Putamen (tissue), 1 donor: ENCODE measurements around the gene CARD8.

Experiments used
- DNase-seq: peaks from one replicate; pipeline ENCODE4 v3.0.0-alpha.2; 2016; ENCODE audit warnings: low spot score

The CARD8 gene

DNA sequence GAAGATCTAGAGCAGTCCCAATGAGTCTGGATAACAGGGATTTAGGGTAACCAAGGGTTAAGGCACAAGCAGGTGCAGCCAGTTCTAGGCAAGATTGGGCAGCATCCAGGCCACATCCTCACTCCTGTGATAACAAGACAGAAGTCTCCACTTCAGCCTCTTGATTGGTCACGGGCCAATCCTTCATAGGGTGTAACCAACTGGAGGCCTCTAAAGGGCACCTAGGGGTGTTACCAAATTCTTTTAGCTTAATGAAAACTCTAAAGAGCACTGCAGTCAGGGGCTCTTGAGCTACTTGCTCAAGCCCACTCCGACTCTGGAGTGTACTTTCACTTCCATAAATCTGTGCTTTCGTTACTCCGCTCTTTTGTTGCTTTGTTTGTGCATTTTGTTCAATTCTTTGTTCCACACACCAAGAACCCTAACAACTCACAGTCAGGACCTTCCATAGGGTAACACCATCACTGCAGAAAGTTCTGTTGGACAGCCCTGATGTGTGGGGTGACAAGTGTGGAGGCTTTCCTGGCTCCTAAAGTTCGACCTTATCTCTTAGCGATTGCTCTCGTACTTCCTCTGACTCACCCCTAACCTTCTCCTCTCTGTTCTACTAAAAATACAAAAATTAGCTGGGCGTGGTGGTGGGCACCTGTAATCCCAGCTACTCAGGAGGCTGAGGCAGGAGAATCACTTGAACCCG lies 49.2 kb downstream of the CARD8 start:
- no peak for DNase-seq

DNA sequence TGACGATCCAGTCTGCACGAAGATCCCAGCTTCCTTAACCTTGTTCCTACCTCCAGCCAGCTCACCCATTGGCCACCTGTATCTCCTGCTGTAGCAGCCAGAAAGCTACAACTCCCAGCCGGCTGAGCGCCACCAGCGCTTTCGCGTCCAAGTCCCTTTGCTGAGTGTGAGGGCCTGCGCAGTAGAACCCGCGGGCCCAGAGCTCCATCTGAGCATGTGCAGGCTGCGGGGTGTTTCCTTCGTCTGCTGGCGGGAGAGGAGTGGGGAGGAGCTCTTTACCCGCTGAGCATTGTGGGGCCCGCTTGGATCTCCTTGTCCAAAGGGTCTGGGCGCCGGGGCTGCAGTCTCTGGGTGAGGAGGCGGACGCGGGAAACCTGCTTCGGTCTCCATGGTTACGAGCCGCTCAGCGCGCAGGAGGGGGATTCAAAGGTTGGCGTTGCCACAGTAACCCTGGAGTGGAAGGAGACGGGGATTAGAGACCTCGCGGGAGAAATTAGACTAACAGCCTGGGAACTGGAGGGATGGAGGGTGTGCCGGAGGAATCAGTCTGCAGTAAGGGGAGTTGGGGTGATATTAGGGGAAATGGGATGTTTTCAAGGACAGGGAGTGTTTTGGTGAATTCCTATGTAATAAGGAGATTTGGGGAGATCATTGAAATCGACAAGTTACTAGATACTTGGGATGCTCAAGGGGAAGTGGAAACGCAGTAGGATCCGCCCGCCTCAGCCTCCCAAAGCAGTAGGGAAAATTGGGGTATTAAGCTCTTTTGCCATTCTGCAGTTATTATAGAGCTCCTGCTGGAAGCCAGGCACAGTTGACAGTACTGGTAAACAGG lies 51.7 kb downstream of the CARD8 start:
- DNase-seq, result peak; percentile 97

DNA sequence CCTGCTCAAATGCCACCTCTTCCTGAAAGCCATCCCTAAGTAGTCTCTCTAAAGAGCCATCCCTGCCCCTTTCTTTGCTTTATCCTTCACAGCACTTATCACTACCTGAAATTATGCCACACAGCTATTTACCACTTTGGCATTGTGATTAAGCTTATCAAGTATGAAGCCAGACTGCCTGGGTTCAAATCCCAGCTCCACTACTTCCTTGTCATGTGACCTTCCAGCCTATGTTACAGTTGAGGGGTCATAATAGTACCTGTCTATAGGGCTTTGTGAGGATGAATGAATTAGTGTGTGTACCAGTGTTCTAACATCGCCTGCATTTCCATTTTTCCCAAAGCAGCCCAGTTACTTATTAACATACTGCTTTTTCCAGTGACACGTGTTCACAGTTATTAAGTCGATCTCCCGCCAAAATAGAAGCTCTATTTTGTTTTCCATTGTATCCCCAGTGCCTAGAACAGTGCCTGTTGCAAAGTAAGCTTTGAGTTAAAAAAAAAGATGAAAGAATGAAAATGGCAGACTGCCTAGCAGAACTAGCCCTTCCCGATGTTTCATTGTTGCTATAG lies 52.4 kb downstream of the CARD8 start:
- no peak for DNase-seq

DNA sequence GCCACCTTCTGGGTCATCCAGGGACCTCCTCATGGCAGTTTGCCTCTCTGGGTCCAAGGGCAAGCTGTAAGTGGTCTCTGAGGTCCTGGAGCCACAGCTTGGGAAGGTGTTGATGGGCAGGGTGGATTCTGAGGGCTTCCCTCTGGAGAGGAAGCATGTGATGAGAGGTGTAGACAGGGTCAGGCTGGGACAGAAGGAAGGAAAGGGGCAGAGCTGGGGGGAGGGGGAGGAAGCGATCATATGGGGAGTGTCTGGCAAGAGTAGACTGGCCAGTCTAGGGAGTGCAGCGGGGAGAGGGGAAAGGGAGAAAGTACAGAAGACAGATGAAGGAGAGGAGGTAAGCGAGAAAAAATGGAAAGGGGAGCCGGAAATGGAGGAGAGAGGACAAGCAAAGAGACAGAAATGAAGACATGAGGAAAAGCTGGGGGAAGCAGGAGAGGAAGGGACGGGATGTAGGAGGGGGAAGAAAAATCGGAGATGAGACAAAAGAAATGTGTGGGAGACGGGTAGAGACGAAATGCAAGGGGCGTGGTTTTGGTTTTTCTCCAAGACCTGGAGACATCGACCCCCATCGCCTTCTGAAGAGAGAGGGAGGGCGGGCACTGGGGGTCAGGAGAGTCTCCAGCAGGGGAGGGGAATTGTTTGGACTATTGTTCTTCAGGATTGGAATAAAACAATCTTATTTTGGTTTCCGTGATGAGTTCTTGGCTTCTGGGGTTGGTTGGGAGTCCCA lies 58.6 kb downstream of the CARD8 start:
- DNase-seq, result no peak

DNA sequence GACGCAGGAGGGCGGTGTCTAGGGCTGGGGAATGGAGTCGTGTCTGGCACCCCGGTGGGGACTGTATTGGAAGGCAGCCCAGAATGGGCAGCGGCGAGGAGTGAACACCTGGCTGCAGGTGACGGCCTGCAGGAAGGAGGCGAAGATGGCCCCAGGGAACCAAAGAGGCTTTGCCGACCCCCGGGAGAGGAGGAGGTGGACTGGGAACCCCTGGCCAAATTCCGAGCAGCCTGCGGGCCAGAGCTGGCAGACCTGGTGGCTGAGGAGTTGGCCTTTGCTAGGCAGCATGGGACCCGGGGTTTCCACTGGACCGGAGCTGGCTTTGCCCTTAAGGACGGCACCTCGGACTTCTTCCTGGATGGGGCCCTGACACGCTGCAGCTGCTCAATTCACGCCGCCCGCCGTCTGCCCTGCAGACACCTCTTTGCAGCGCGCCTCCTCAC lies 59.4 kb downstream of the CARD8 start:
- DNase-seq, result no peak

DNA sequence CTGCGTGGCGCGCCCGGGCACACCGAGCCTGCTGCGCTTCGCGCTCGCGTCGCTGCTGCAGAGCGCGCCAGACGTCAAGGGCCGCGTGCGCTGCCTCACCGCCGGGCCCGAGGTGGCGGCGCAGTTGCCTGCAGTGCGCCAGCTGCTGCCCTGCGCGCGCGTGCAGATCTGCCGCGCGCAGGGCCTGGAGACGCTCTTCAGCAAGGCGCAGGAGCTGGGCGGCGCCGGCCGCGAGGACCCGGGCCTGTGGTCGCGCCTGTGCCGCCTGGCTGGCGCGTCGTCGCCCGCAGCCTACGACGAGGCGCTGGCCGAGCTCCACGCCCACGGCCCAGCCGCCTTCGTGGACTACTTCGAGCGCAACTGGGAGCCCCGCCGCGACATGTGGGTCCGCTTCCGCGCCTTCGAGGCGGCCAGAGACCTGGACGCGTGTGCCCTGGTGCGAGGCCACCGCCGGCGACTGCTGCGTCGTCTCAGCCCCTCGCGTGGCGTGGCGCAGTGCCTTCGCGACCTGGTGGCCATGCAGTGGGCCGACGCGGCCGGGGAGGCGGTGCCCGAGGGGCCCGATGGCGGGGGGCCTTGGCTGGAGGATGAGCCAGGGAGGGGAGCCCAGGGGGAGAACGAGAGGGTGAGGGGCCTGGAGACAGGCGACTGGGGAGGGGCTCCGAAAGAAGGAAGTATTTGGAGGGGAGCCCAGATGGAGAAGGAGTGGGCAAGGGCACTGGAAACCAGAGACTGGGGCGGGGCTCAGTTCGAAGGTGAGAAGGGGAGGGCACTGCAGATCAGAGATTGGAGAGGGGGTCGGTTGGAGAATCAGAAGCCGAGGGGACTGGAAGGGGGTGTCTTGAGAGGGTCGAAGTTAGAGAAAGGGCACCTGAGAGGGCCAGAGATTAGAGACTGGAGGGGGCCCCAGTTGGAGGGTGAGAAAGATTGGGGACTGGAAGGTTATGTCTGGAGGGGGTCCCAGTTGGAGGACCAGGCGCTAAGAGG lies 60.6 kb downstream of the CARD8 start:
- DNase-seq, result no peak

DNA sequence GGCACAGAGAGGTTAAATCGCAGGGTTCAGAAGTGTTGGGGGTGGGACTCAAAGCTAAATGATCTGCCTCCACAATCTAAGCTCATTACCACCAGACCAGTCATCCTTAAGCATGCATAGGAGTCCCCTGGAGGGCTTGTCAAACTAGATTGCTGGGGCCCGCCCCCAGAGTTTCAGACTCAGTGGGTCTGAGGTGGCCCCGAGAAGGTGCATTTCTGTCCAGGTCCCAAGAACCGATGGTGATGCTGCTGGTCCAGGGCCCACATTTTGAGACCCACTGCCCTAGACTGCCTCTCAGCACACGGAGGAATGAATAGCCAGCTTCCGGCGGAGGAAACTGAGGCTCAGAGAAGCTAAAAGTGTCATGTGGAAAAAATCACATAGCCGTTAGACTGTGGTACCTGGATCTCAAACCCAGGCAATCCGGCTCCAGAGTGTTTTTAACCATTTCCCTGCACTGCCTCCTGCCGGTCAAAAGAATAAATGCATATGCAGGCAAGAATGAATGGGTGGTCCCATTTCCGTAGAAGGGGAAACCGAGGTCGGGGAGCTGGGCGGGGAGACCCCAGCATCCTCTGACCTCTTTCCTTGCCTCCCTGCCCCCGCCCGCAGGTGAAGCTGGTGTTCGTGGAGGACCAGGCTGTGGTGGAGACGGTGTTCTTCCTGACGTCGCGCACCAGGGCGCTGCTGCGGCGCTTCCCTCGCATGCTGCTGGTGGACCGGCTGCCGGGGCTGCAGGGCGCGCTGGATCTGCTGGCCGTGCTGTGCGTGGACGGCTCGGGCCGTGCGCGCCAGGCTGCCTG lies 61.5 kb downstream of the CARD8 start:
- DNase-seq, result no peak

DNA sequence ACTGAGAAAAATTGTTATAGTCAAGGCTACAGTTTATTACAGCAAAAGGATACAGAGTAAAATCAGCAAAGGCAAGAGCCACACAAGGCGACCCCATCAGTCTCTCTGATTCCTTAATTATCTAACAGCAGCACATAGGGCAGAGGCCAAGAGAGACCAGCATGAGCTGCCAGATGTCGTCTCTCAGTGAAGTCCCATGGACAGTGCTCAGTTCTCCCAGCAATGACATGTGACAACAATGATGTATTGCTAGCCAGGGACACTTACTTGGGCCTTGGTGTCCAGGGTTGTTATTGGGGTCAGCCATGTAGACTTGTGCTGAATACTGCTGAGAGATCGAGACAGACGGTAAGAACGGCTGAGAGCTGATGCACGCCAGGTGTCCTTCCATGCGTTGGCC lies 63.0 kb downstream of the CARD8 start:
- peak; percentile 32 for DNase-seq

DNA sequence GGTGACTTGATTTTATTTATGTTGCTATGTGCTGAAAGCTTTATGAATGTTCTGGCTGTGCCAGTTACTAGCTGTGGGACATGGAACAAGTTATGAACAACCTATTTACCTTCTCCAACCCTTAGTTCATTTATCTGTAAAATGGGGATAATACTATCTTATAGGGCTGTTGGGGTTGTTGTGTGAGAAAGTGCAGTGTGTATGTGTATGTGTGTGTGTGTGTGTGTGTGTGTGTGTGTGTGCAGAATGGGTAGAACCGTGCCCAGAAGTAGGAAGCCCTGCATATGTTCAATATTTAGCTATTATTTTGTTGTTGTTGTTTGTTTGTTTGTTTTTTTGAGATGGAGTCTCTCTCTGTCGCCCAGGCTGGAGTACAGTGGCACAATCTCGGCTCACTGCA lies 64.8 kb downstream of the CARD8 start:
- DNase-seq, result no peak

DNA sequence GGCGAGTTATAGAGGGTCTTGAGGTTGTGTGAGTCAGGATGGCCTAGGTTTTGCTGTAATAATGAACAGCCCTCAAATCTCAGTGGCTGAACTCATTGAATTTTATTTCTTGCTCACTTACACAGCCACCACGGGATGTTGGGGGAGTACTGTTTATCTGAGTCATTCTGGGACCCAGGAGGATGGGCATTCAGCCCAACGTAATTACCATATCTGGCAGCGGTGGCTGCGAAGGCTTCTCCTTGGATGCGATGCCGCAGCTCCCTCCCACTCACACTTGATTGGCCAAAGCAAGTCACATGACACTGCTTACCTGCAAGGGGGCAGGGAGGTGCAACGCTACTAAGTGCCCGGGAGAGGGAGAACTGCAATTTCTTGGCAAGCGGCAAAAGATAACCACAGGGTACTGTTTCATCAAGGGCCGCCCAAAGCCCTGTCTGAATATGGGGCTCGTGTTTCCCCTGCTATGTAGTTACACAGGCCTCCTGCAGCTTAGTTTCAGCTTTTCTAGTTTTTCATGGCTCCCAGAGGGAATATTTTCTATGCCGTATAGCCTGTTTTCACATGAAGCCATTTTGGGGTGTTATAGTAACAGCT lies 65.3 kb downstream of the CARD8 start:
- DNase-seq, result peak; percentile 63

DNA sequence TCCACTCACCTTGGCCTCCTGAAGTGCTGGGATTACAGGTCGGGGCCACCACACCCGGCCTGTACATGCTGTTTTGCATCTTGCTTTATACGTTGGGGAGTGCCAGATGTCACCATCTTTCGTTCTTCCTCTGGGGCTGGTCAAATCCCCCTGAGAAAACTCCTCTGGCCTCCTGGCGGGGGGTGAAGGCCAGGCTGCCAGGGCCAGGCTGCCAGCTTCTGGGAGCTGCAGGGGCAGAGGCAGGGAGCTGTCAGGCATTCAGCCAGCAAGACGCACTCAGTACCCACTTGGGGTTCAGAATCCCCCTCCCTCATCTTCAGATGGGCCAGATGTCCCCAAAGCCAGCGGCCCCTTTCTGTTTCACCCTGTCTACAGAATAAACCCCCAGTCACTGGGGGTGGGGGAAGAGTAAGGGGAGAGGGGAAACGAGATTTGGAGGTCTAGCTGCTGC lies 69.1 kb downstream of the CARD8 start:
- no peak for DNase-seq

DNA sequence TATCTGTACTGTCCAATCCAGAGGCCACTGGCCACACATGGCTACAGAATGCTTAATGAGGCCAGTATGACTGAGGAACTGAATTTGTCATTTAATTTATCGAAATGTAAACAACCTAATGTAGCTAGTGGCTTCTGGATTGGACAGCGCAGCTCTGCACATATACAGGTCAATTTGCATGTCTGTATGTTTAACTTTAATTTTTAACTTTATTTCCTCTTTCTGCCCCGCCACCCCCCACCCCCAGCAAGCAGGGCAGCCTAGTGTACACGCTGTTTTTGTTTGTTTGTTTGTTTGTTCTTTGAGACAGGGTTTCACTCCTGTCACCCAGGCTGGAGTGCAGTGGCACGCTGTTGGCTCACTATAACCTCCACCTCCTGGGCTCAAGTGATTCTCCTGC lies 69.7 kb downstream of the CARD8 start:
- DNase-seq, result no peak

DNA sequence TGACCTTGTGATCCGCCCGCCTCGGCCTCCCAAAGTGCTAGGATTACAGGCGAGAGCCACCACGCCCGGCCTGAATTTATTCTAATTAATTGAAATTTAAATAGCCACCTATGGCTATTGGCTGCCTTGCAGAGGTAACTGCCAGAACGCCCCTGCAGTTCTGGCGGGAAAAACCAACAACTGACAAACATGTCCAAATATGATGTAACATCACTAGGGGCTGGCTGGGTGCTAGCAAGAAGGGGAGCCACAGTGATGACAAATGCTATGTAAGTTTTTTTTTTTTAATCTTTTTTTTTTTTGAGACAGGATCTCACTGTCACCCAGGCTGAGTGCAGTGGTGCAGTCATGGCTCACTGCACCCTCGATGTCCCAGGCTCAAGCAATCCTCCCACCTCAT lies 72.4 kb downstream of the CARD8 start:
- DNase-seq, result no peak

DNA sequence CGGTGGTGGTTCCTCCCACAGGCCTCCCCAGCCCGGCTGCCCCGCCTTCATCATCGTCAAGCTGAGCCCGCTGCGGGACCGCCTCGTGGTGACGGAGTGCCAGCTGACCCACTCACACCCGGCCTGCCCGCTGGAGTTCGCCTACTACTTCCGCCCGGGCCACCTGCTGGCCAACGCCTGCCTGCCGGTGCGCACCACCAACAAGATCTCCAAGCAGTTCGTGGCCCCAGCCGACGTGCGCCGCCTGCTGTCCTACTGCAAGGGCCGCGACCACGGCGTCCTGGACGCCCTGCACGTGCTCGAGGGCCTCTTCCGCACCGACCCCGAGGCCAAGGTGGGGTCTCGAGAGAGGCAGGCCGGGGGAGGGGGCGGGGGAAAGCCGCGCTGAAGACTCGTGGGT lies 73.3 kb downstream of the CARD8 start:
- DNase-seq, result no peak

DNA sequence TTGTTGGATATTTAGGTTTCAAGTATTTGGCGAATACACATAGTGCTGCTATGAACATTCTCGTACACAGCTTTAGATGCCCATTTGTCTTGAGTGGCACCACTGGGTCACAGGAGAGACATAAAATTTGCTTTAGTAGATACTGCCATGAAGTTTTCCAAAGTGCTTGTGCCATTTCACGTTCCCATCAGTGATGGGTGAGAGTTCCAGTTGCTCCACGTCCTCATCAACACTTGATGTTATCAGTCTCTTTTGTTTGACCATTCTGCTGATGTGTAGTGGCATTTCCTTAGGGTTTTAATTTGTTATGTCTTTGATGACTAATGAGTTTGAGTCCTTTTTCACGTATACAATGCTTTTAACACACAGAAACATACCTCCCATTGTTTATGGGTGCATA lies 74.2 kb downstream of the CARD8 start:
- DNase-seq, result no peak

DNA sequence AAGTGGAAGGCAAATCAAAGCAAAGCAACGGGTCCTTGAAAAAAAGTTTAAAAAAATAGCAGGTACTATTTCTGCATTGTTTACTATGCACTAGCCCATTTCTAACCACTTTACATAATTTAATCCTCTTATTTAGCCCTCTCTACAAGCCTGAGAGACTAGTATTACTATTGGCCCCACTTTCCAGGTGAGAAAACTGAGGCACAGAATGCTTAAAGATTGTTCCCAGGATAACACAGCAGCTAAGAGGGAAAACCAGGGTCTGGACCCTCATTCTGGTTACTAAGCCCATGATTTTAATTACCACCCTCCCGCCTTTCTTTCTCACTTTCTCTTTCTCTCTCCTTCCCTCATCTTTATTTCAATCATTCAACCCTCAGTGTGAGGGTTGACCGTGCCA lies 79.5 kb downstream of the CARD8 start:
- no peak for DNase-seq

DNA sequence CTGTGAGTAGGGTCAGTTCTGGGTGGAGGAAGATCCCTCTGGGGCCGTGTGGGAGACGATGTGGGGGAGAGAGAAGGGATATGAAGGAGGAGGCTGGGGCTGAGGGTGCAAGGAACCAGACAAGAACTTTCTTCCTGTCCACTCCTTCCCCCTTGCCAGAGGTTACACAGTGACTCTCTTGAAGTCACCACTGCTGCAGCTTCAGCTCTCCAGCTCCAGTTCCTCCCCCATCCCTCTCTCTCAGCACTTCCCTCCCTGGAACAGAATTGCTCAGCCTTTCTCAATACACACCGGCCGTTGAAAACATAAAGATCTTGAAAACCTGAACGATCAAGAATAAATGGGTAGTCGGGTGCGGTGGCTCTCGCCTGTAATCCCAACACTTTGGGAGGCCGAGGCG lies 80.1 kb downstream of the CARD8 start:
- DNase-seq, result no peak

DNA sequence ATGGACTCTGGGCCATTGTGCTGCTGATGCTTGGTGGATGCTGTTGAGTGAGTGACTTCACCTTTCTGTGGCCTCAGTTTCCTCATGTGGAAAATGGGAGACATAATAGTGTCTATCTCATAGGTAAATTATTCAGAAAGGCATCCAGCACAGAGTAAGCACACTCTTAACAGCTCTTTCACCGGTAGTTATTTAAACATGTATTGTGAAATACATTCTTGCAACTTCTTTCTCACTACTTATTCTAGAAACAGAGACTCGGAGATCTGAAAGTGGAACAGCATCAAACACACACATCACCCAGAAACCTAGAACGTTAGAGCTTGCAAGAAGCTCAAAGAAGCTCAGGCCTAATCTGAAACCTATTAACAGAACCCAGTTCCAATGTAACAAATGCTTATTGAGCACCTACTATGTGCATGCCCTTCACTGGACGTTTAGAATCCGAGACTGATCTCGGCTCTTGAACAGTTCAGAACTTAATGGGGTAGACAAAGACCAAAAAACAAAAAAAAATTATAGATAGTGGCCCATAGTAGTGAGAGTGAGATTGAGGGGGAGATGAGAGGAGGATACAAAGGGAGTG lies 81.2 kb downstream of the CARD8 start:
- no peak for DNase-seq

DNA sequence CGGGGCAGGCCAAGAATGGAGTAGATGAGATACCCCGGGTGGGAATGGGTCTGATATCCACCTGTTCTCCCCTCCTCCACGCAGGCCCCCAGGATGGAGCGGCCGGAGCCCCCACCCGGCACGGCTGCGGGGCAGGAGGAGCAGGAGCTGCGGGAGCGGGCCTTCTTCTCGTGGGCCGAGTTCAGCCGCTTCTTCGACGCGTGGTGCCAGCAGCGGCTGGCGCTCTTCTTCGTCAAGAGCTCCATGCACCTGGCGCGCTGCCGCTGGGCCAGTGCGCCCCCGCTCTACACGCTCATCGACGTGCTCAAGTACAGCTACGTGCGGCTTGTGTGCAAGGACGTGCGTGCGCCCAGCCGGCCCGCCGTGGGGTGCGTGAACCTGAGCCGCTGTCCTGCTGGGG lies 84.0 kb downstream of the CARD8 start:
- DNase-seq, result no peak
